Astrocyte (in vitro differentiated cells and primary cell): Measurements from ENCODE around the gene PSMD14.

Experiments
- EZH2 ChIP-seq: IDR thresholded peaks from 2 replicates; pipeline ENCODE4 v1.6.1; 2012; ENCODE audit warnings: mild to moderate bottlenecking, low read length, inconsistent platforms; ENCODE audit not compliant: insufficient read depth
- TF ChIP-seq, protein P1 (sequence below): IDR thresholded peaks from 2 replicates; pipeline ENCODE4 v1.5.1; 2011; ENCODE audit warnings: low read depth, mild to moderate bottlenecking, inconsistent platforms, low read length, moderate library complexity; ENCODE audit not compliant: insufficient read depth

DNA sequence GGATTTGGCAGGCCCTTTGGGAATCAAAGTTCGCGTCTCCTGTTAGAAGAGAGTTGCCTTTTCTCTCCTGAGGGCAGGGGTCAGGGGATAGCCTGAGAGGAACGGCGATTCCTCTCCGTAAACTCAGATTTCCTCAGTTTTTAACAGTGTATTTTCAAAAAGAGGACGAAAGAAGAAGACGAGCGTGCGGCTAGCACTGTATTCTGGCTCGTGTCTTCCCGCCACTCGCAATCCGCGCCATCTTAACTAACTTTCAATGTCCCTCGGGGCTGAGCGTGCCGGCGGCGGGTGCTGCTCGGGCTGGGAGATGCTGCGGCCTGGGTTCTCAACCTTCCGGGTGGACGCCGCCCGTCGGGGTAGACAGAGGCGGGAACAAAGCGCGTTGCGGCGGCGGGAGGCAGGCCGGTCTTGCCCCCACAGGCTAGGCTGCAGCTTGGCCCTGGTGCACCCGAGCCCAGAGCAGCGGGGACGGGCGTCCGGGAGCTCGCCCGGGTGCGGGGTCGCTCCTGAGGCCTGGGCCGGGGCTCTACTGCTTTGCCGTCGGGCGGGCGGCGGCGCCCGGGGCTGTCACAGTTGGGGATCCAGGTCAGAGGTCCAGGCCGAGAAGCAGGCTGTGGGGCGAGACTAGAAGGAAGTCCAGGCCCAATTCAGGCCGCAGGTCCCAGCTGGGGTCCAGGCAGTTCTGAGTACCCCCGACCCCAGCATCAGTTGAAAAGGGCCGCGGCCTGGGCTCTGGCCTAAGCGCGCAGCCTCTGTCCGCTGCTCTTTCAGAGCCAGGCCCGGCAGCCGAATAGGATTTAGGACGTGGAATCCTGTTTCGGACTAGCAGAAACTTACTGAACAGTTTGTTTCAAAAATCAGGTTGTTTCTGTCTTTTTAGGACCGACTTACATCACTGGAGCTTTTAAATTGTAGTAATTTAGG lies 119.7 kb downstream of the PSMD14 start:
- TF ChIP-seq, protein P1, sequence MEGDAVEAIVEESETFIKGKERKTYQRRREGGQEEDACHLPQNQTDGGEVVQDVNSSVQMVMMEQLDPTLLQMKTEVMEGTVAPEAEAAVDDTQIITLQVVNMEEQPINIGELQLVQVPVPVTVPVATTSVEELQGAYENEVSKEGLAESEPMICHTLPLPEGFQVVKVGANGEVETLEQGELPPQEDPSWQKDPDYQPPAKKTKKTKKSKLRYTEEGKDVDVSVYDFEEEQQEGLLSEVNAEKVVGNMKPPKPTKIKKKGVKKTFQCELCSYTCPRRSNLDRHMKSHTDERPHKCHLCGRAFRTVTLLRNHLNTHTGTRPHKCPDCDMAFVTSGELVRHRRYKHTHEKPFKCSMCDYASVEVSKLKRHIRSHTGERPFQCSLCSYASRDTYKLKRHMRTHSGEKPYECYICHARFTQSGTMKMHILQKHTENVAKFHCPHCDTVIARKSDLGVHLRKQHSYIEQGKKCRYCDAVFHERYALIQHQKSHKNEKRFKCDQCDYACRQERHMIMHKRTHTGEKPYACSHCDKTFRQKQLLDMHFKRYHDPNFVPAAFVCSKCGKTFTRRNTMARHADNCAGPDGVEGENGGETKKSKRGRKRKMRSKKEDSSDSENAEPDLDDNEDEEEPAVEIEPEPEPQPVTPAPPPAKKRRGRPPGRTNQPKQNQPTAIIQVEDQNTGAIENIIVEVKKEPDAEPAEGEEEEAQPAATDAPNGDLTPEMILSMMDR, result no peak
- TF ChIP-seq EZH2, result no peak
